T follicular helper cell (primary cell): ENCODE results near the gene WLS.

Source experiments
- DNase-seq: peaks from one replicate; pipeline ENCODE4 v3.0.0-alpha.2; 2020; ENCODE audit warnings: low read depth

Gene WLS

DNA sequence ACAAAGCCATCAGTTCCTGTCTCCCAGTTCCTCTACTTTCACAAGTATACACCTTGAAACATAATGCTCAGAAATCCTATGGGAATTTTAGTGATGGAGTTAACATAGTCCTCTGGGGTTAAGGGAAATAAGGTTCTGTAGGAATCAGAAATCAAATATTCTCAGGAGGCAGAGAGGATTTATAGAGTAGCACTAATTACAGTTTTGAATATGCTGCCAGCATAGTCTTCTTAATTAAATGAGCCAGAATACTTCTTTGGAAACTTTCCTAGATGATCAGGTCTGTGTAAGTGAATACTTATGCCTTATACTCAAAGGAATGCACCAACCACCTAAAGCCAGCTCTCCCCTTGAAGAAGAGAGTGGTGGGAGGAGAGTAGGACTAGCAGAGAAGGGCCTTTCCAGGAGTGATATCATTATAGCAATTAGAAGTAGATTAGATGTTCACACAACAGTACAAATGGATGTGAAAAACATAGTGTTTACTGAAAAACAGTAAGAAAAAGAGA, 150.5 kb downstream of the WLS start:
- no peak for DNase-seq

DNA sequence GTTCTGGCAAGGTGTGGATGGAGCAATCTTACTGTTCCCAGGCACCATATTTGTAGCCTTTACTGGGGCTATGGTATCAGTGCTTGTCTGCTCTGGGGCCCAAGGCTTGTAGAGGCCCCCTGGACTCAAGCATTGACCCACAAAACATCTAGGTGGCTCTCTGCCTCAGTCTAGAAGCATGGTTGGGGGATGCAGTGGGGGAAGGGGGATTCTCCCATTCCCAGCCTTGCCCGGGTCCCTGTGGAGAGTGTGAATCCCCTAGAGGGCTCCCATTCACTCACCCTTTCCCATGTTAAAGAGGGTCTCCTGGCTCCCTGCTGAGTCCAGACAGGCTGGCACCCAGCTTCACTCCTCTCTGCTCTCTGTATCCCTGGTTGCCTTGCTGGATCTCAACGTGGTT, 153.7 kb downstream of the WLS start:
- no peak for DNase-seq
